ENCODE results near the gene SDHB. TPM values are rescaled to one million over a fixed set of nuclear protein-coding genes. Genes with fewer than 3 reads are reported as not detected.

Gene SDHB
- total RNA-seq, 2 experiments from 2014 or later = 105 to 106 TPM

DNA sequence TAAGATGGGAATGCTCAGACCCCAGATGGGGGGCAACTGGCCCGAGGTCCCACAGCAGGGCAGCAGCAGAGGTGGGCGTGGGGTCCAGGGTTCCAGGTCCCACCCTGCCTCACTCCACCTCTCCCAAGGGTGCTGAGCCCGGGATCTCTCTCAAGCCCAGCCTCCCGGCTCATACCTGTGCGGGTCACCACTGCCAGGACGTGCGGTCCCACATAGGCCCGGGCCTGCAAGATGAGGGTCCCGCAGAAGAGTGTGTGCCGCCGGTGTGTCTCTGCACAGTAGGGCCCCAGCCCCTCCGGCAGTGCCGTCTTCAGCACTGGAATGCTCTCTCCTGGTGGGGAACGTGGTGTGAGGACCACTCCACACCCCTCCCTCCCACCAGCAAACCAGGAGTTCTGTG is 57.0 kb downstream of the SDHB start:
- BruUV-seq (replicated peaks) = no TSS peak
- H3K79me2 ChIP-seq (ENCODE audit: insufficient read depth, low read depth, low read length) = no peaks in the 10 kb centered on the region
- no peaks in the 10 kb centered on the region for H3K9me3 ChIP-seq (ENCODE audit: low read length)
- no peaks in the 10 kb centered on the region for H3K9me2 ChIP-seq (ENCODE audit: insufficient read depth, low read length)
- no peak for DNase-seq (ENCODE audit: low spot score)
- no peak overlapping the region for H2AFZ ChIP-seq (ENCODE audit: low read length)
- no peak overlapping the region for H3K4me3 ChIP-seq (ENCODE audit: low read depth, low read length, poor library complexity, severe bottlenecking)
- ChIA-PET POLR2A (no interaction called here), CTCF (ENCODE audit: unreplicated experiment) (no interaction called here)
- intact Hi-C loops (cut with micrococcal nuclease; ENCODE audit: unreplicated experiment) = no loop called here
- H4K20me1 ChIP-seq (ENCODE audit: insufficient read depth, low read length) = no peaks in the 10 kb centered on the region
- H3K4me1 ChIP-seq (ENCODE audit: insufficient read depth, low read length, poor library complexity, severe bottlenecking) = no peaks in the 10 kb centered on the region
- TF ChIP-seq EZH2phosphoT487 (IDR thresholded peaks at IDR 0.05; ENCODE audit: borderline replicate concordance, low read depth, low read length) = no peak
- TF ChIP-seq, protein P1, sequence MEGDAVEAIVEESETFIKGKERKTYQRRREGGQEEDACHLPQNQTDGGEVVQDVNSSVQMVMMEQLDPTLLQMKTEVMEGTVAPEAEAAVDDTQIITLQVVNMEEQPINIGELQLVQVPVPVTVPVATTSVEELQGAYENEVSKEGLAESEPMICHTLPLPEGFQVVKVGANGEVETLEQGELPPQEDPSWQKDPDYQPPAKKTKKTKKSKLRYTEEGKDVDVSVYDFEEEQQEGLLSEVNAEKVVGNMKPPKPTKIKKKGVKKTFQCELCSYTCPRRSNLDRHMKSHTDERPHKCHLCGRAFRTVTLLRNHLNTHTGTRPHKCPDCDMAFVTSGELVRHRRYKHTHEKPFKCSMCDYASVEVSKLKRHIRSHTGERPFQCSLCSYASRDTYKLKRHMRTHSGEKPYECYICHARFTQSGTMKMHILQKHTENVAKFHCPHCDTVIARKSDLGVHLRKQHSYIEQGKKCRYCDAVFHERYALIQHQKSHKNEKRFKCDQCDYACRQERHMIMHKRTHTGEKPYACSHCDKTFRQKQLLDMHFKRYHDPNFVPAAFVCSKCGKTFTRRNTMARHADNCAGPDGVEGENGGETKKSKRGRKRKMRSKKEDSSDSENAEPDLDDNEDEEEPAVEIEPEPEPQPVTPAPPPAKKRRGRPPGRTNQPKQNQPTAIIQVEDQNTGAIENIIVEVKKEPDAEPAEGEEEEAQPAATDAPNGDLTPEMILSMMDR (conservative IDR thresholded peaks at IDR 0.05; ENCODE audit: low read length) = no peak
- no peak overlapping the region for H3K4me2 ChIP-seq (ENCODE audit: low read length)
- H3K27ac ChIP-seq (ENCODE audit: low read depth, low read length, poor library complexity, severe bottlenecking) = no peak overlapping the region
- peaks cover 8% of the 10 kb centered on the region for H3K36me3 ChIP-seq (ENCODE audit: insufficient read depth, low read length)

DNA sequence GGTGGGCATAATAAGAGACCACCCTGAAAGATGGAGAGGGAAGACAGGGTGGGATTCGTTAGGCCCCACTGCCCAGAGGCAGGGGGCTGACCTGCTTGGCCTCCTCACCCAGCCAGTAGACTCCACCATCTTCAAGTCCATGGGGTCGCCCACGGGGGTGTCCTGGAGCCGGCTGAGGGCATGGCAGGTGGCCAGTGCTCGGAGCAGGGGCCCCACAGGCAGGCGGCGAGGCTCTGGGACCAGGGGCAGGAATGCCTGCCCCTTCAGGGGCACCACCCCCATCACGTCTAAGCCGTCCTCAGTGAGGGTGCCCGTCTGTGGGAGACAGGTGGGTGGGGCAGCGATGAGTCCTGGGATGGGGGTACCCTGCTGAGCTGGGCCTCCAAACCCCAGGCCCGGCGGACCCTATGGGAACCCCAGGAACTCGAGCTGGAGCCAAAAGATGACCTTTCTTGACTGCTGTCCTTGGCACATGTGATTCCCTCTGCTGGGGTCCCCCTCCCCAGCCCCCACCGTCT is 60.3 kb downstream of the SDHB start:
- Histone ChIP-seq H2AFZ (ENCODE audit: low read length) (no peak overlapping the region), H3K9me3 (ENCODE audit: low read length) (no peaks in the 10 kb centered on the region), H3K36me3 (ENCODE audit: insufficient read depth, low read length) (peaks cover 8% of the 10 kb centered on the region), H3K27ac (ENCODE audit: low read depth, low read length, poor library complexity, severe bottlenecking) (no peak overlapping the region), H3K4me1 (ENCODE audit: insufficient read depth, low read length, poor library complexity, severe bottlenecking) (no peaks in the 10 kb centered on the region), H3K4me2 (ENCODE audit: low read length) (no peak overlapping the region), H3K9me2 (ENCODE audit: insufficient read depth, low read length) (no peaks in the 10 kb centered on the region), H4K20me1 (ENCODE audit: insufficient read depth, low read length) (no peaks in the 10 kb centered on the region), H3K79me2 (ENCODE audit: insufficient read depth, low read depth, low read length) (no peaks in the 10 kb centered on the region), H3K4me3 (ENCODE audit: low read depth, low read length, poor library complexity, severe bottlenecking) (no peak overlapping the region)
- intact Hi-C loops (cut with micrococcal nuclease; ENCODE audit: unreplicated experiment) = no loop called here
- TF ChIP-seq, protein P1 (conservative IDR thresholded peaks at IDR 0.05; ENCODE audit: low read length) = no peak
- no peak for TF ChIP-seq EZH2phosphoT487 (IDR thresholded peaks at IDR 0.05; ENCODE audit: borderline replicate concordance, low read depth, low read length)
- ChIA-PET CTCF (ENCODE audit: unreplicated experiment) (no interaction called here), POLR2A (no interaction called here)
- no TSS peak for BruUV-seq (replicated peaks)
- no peak for DNase-seq (ENCODE audit: low spot score)

DNA sequence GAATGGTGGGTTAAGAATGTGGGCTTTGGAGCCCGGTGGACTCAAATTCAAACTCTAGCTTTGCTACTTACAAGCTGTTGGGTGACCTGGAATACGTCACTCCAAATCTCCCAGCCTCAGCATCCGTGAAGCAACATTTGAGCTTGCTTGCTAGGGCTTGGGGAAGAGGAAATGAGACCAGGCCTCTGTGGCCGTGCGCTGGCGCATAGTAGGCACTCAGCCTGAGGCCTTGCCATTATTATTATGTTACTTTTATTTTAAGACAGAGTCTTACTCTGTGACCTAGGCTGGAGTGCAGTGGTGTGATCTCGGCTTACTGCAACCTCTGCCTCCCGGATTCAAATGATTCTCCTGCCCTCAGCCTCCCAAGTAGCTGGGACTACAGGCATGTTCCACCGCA is 61.2 kb downstream of the SDHB start:
- H3K36me3 ChIP-seq (ENCODE audit: insufficient read depth, low read length) = 0 out of 2 replicates have a peak, but pooled peaks cover 5% of the 10 kb centered on the region
- DNase-seq (ENCODE audit: low spot score) = no peak

More for the DNA sequence above, 61.2 kb downstream of the SDHB start:
- H3K79me2 ChIP-seq (ENCODE audit: insufficient read depth, low read depth, low read length) = no peaks in the 10 kb centered on the region
- intact Hi-C loops (cut with micrococcal nuclease; ENCODE audit: unreplicated experiment) = no loop called here
- CTCF ChIA-PET (ENCODE audit: unreplicated experiment) = no interaction called here
- no peaks in the 10 kb centered on the region for H3K9me2 ChIP-seq (ENCODE audit: insufficient read depth, low read length)
- H3K27ac ChIP-seq (ENCODE audit: low read depth, low read length, poor library complexity, severe bottlenecking) = no peak overlapping the region
- POLR2A ChIA-PET = no interaction called here
- no peak overlapping the region for H3K4me2 ChIP-seq (ENCODE audit: low read length)
- TF ChIP-seq, protein P1 (conservative IDR thresholded peaks at IDR 0.05; ENCODE audit: low read length) = no peak
- no peak for TF ChIP-seq EZH2phosphoT487 (IDR thresholded peaks at IDR 0.05; ENCODE audit: borderline replicate concordance, low read depth, low read length)
- no peaks in the 10 kb centered on the region for H3K9me3 ChIP-seq (ENCODE audit: low read length)
- no peaks in the 10 kb centered on the region for H4K20me1 ChIP-seq (ENCODE audit: insufficient read depth, low read length)
- BruUV-seq (replicated peaks) = no TSS peak
- no peaks in the 10 kb centered on the region for H3K4me1 ChIP-seq (ENCODE audit: insufficient read depth, low read length, poor library complexity, severe bottlenecking)
- H3K4me3 ChIP-seq (ENCODE audit: low read depth, low read length, poor library complexity, severe bottlenecking) = no peak overlapping the region
- no peak overlapping the region for H2AFZ ChIP-seq (ENCODE audit: low read length)
